HepG2 (cell line): ENCODE measurements around the gene MYH10. TPM values are rescaled to one million over a fixed set of nuclear protein-coding genes. Genes with fewer than 3 reads are reported as not detected.

Source experiments
- ETS1 ChIP-seq: sonication (generic); formaldehyde crosslinking; IDR thresholded peaks from 2 replicates; pipeline ENCODE4 v1.4.0; 2020; ENCODE audit warnings: missing genetic modification reagents
- HNF4G ChIP-seq, 2 experiments: sonication (generic) in 1 of 2; formaldehyde crosslinking in 1 of 2; IDR thresholded peaks; 2 replicates each; pipeline versions ENCODE4 v1.4.0 to v1.6.1; 2011 to 2020; ENCODE audit warnings: borderline replicate concordance in 2 of 2, low read depth in 2 of 2, mild to moderate bottlenecking in 2 of 2, low read length in 1 of 2, missing genetic modification reagents in 1 of 2, moderate library complexity in 1 of 2
- KLF11 ChIP-seq: IDR thresholded peaks from 2 replicates; pipeline ENCODE4 v1.6.1; 2016; ENCODE audit warnings: missing compliant biosample characterization
- KMT2B ChIP-seq: IDR thresholded peaks from 2 replicates; pipeline ENCODE4 v1.6.1; 2016; ENCODE audit warnings: missing genetic modification reagents, missing compliant biosample characterization
- MAFK ChIP-seq, 2 experiments: IDR thresholded peaks in 1 of 2; conservative IDR thresholded peaks in 1 of 2; 2 replicates each; pipeline ENCODE4 v1.6.1; 2011; ENCODE audit warnings: improper control_type of control experiment in 2 of 2, low read length in 2 of 2
- MXI1 ChIP-seq: IDR thresholded peaks from 3 replicates; pipeline ENCODE4 v1.6.1; 2012; ENCODE audit warnings: low read depth, low read length, inconsistent platforms, borderline replicate concordance
- NFKB2 ChIP-seq: sonication (generic); formaldehyde crosslinking; IDR thresholded peaks from 2 replicates; pipeline ENCODE4 v1.4.0; 2020; ENCODE audit warnings: missing genetic modification reagents, borderline replicate concordance
- PAXIP1 ChIP-seq: sonication (generic); formaldehyde crosslinking; conservative IDR thresholded peaks from 2 replicates; pipeline ENCODE4 v1.4.0; 2020; ENCODE audit warnings: mild to moderate bottlenecking, missing genetic modification reagents, moderate library complexity
- PRDM15 ChIP-seq: sonication (generic); formaldehyde crosslinking; IDR thresholded peaks from 2 replicates; pipeline ENCODE4 v1.4.0; 2020; ENCODE audit warnings: missing genetic modification reagents
- RBM22 ChIP-seq: fragments of 200-400 bp; formaldehyde crosslinking; optimal IDR thresholded peaks from 2 replicates; pipeline ENCODE3; 2017; ENCODE audit warnings: mild to moderate bottlenecking, low read length, moderate library complexity
- RFXANK ChIP-seq: IDR thresholded peaks from 2 replicates; pipeline ENCODE4 v1.6.1; 2016
- SPEN ChIP-seq: sonication (generic); formaldehyde crosslinking; IDR thresholded peaks from 2 replicates; pipeline ENCODE4 v1.5.1; 2020; ENCODE audit warnings: low read depth, mild to moderate bottlenecking, missing genetic modification reagents
- TRIM24 ChIP-seq: sonication (generic); formaldehyde crosslinking; IDR thresholded peaks from 2 replicates; pipeline ENCODE4 v1.8.0; 2022; ENCODE audit warnings: mild to moderate bottlenecking, missing genetic modification reagents
- USF2 ChIP-seq, 2 experiments: sonication (generic) in 1 of 2; formaldehyde crosslinking in 1 of 2; IDR thresholded peaks; 2 replicates each; pipeline versions ENCODE4 v1.5.1 to v1.6.1; 2011 to 2020; ENCODE audit warnings: borderline replicate concordance in 1 of 2, low read depth in 1 of 2, low read length in 1 of 2, mild to moderate bottlenecking in 1 of 2, missing genetic modification reagents in 1 of 2, moderate library complexity in 1 of 2
- ZBTB38 ChIP-seq: sonication (generic); formaldehyde crosslinking; IDR thresholded peaks from 2 replicates; pipeline ENCODE4 v1.5.1; 2020; ENCODE audit warnings: mild to moderate bottlenecking, missing genetic modification reagents
- ZKSCAN8 ChIP-seq: IDR thresholded peaks from 2 replicates; pipeline ENCODE4 v1.6.1; 2016; ENCODE audit warnings: borderline replicate concordance, missing genetic modification reagents, missing compliant biosample characterization
- ZNF563 ChIP-seq: sonication (generic); formaldehyde crosslinking; IDR thresholded peaks from 2 replicates; pipeline ENCODE4 v1.8.0; 2022; ENCODE audit warnings: mild to moderate bottlenecking, moderate library complexity, missing genetic modification reagents
- ZNF629 ChIP-seq: sonication (generic); formaldehyde crosslinking; conservative IDR thresholded peaks from 2 replicates; pipeline ENCODE4 v1.5.0; 2020; ENCODE audit warnings: missing genetic modification reagents
- polyA plus RNA-seq, 8 experiments: library from polyadenylated mRNA; depleted of rRNA in 3 of 8; stranded (reverse) in 7 of 8; unstranded in 1 of 8; fragments of >200 nt; fragmentation: Illumina TruSeq in 4 of 8; extraction: Trizol in 4 of 8; gene quantifications; 2 replicates each; pipeline versions ENCODE4 v1.2.1 to v1.2.3, GENCODE V29; 2011 to 2016; ENCODE audit warnings: low read depth in 4 of 8, missing spikeins in 1 of 8, mixed read lengths in 1 of 8; ENCODE audit not compliant: insufficient read depth in 1 of 8
- total RNA-seq, 5 experiments: library from RNA; depleted of rRNA; stranded (reverse); fragments of >200 nt; fragmentation: Illumina TruSeq; extraction: Trizol; gene quantifications; 2 replicates each; pipeline ENCODE4 v1.2.3, GENCODE V29; 2016; ENCODE audit warnings: low read depth in 1 of 5

The MYH10 gene
- total and polyA plus RNA-seq, 2 of the 13 experiments (the other 11 are each of a cell fraction or from before 2014, with no cell fraction given) = 43.4 to 68.6 TPM

GRCh38 chr17:8477715-8478441 is 152.6 kb downstream of the MYH10 start (continued):
- TF ChIP-seq HNF4G (IDR thresholded peaks at IDR 0.05; ENCODE audit: borderline replicate concordance, low read depth, low read length) (0 out of 2 replicates have a peak, but pooled peaks have one; percentile 32), HNF4G (CRISPR knock-in tag; IDR thresholded peaks at IDR 0.05; ENCODE audit: borderline replicate concordance, low read depth) (no peak), ETS1 (no peak), RBM22 (peak; percentile 85), MXI1 (no peak), KLF11 (CRISPR knock-in tag) (no peak), USF2 (IDR thresholded peaks at IDR 0.05; ENCODE audit: low read depth, low read length) (no peak), USF2 (CRISPR knock-in tag; IDR thresholded peaks at IDR 0.05; ENCODE audit: borderline replicate concordance) (no peak), PRDM15 (CRISPR knock-in tag) (no peak), ZNF563 (CRISPR knock-in tag) (no peak), ZNF629 (CRISPR knock-in tag) (no peak), RFXANK (no peak), KMT2B (CRISPR knock-in tag) (no peak), TRIM24 (CRISPR knock-in tag) (no peak), NFKB2 (CRISPR knock-in tag) (peak; percentile 15; the same call in 1 of the 2 replicates), SPEN (CRISPR knock-in tag) (no peak), PAXIP1 (0 out of 2 replicates have a peak, but pooled peaks have one; percentile 34), ZKSCAN8 (CRISPR knock-in tag) (no peak), MAFK (conservative IDR thresholded peaks at IDR 0.05 in 1 of 2, IDR thresholded peaks at IDR 0.05 in 1 of 2; ENCODE audit: low read length in 2 of 2) (no peak), ZBTB38 (CRISPR knock-in tag) (peak; percentile 70; the same call in 1 of the 2 replicates)
